Measurements from ENCODE around the gene NSD2.

DNA sequence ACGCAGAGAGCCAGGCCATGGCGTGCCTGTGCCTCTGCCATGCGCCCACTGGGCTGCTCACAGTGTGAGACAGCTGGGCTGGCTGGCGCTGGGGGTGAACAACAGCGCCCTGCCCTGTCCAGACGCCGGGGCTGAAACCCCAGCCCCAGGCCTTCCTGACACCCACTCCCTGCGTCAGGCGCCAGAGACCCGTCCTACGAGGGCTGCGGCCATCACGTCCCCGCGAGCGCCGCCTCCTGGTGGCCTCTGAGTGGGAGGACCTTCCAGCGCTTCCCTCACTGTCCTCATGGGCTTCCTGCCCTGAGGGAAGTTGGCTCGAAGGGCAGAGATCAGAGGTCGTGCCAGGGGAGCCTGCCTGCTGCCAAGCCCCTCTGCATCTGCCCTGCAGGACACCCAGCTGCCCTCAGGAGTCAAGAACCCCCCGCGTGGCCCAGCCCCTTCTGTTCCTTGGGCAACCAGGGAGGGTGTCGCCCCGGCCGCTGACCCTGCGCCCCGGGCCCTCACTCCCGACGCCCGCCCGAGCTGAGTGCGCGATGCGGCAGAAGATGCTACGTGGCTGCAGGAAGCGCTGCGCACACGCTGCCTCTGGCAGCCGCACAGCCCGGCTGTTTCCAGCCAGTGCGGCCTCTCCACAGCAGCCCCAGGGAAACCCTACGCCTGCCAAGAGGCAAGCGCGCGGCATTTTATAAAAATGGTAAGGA is 121.4 kb downstream of the NSD2 start:
- TF ChIP-seq ZNF37A (tag by site-specific recombination; IDR thresholded peaks at IDR 0.05) = no peak
- no peak for TF ChIP-seq ZNF747 (tag by site-specific recombination; IDR thresholded peaks at IDR 0.05)
